Aorta (tissue), 5 donors: ENCODE measurements around the gene TBCK. TPM values are rescaled to one million over a fixed set of nuclear protein-coding genes. Genes with fewer than 3 reads are reported as not detected.

Experiments used
- ATAC-seq: fragments of 200-7000 bp; cut with Tn5 transposase; one replicate; pipeline ENCODE4 v1.9.1; 2022; ENCODE audit warnings: moderate library complexity; ENCODE audit not compliant: low FRiP score
- DNase-seq, 2 donors: peaks; one replicate each; pipeline ENCODE4 v3.0.0-alpha.2; 2020
- H3K27ac ChIP-seq, 2 donors: one replicate each; pipeline ENCODE4 v1.5.1; 2013; ENCODE audit warnings: low read length in 2 of 2, mild to moderate bottlenecking in 2 of 2, moderate library complexity in 2 of 2, control low read depth in 1 of 2, inconsistent platforms in 1 of 2, low read depth in 1 of 2
- H3K27me3 ChIP-seq, 2 donors: one replicate each; pipeline ENCODE4 v1.6.1; 2013; ENCODE audit warnings: control low read depth in 1 of 2, low read length in 1 of 2, mild to moderate bottlenecking in 1 of 2, moderate library complexity in 1 of 2; ENCODE audit not compliant: insufficient read depth in 2 of 2, control insufficient read depth in 1 of 2
- H3K36me3 ChIP-seq, 2 donors: one replicate each; pipeline ENCODE4 v1.6.1; 2013; ENCODE audit warnings: control low read depth in 1 of 2, low read length in 1 of 2, mild to moderate bottlenecking in 1 of 2; ENCODE audit not compliant: insufficient read depth in 2 of 2, control insufficient read depth in 1 of 2
- H3K4me1 ChIP-seq, 2 donors: one replicate each; pipeline ENCODE4 v1.6.1; 2013; ENCODE audit warnings: low read length in 2 of 2, control low read depth in 1 of 2, mild to moderate bottlenecking in 1 of 2, moderate library complexity in 1 of 2; ENCODE audit not compliant: insufficient read depth in 2 of 2, control insufficient read depth in 1 of 2
- H3K4me3 ChIP-seq, 2 donors: one replicate each; pipeline ENCODE4 v1.5.1; 2013; ENCODE audit warnings: low read length in 2 of 2, control low read depth in 1 of 2, mild to moderate bottlenecking in 1 of 2
- H3K9me3 ChIP-seq: one replicate; pipeline ENCODE4 v1.6.1; 2013; ENCODE audit warnings: mild to moderate bottlenecking, low read length; ENCODE audit not compliant: control insufficient read depth
- WGBS, 2 donors: extraction: QIAGEN DNeasy Blood & Tissue Kit; methylation state at CpG; one replicate each; pipeline ENCODE4 v1.1.7; 2013; 5-methylcytosine and 5-hydroxymethylcytosine counted together
- intact Hi-C, 2 donors: fragments of 100-400 bp; cut with DNase I; formaldehyde crosslinking; loops; one replicate each; pipeline versions ENCODE4 v1.14.2 to v1.15.0; 2022
- long read RNA-seq, 2 donors: library from polyadenylated mRNA; unstranded; transcript quantifications; one replicate each; pipeline ENCODE4 v2.0.0, GENCODE V29; 2020 to 2021
- polyA plus RNA-seq, 2 donors: library from polyadenylated mRNA; stranded (reverse); fragments of 200-250 nt; gene quantifications; one replicate each; pipeline ENCODE4 v1.2.3, GENCODE V29; 2013
- total RNA-seq, 2 donors: library from RNA; stranded (reverse); fragmentation: NEBNext Ultra II Directional; extraction: Animal tissue kit (Norgen Biotek cat#: 25700); gene quantifications; one replicate each; pipeline ENCODE4 v1.2.1, GENCODE V29; 2021
- donor health status: healthy with polysubstance abuse.
- donor health status: Bipolar disorder and iron deficiency.
- donor health status: DM: no; HTN: no; CAD: no.
- donor health status: DM: no; HTN: no; CAD: no.
- donor health status: DM: yes; HTN: yes; CAD: no.

Gene TBCK
- total RNA-seq (10 to 100 TPM; 46.8 to 64.1 TPM), polyA plus RNA-seq (10 to 100 TPM in 1 of 2 donors, 1 to 10 TPM in 1; 8.3 to 15.4 TPM)
- long read RNA-seq, donor 1, partial matches to known transcripts: 9 of 23 reads
- long read RNA-seq, donor 1, other reads (novel, unspliced or antisense): 12 of 23 reads
- long read RNA-seq, donor 2, partial matches to known transcripts: 2 of 18 reads
- long read RNA-seq, donor 2, other reads (novel, unspliced or antisense): 11 of 18 reads

DNA sequence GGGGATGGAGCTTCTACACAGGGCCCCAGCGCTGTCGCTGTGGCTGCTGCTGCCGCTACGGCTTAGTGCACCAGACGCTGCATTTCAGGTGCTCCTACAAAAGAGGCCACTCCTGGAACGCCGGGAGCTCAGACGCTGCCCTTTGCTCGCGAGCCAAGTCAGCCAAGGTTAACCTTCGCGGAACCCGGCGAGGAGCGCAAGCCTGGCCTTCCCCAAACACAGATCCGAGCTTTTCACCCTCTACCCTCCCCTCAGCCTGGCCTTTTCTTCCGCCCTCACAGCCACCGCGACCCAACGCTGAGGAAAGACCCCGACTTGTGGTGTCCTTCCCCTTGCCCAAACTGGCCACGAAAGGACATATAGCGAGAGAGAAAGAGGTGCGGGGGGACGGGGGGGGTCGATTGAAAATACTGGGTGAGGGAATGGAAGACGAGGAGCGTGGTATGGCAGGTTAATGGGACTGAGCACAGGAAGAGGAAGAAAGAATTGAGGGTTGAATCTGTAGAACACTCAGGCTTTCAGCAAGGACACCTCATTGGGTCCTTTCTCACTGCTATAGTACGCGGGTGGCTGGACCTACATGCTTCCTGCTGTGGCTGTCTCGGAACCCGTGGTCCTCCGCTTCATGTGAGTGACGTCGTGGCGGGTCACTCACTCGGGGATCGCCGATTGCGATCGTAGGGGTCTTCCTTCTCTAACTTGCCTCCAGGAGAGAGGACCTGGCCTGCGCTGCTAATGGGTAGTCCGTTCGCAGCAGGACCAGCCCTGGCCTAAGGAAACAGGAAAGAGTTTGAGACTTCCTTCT lies at the start of gene TBCK, which contains the start of gene AIMP1:
Gene TBCK (minus strand): TSS at position 242 of the 805 bp plus-strand sequence. CDS start 7,249 bp downstream, outside the sequence.
Gene AIMP1 (plus strand): TSS at position 583 of the 805 bp plus-strand sequence. CDS start 8,460 bp downstream, outside the sequence.
- ATAC-seq (peak; percentile 98), DNase-seq (peak; percentile 94 to 95)
- Histone ChIP-seq H3K27ac (peak within 1 kb of the TSS; percentile 92 to 98), H3K4me1 (peaks cover 0 to 3% of the 10 kb centered on the region in 2 donors), H3K9me3 (no peaks in the 10 kb centered on the region), H3K36me3 (no peaks in the 10 kb centered on the region), H3K27me3 (no peaks in the 10 kb centered on the region), H3K4me3 (peak within 1 kb of the TSS; percentile 60 to 98)
- intact Hi-C loops: loop anchor here (5.0 kb wide), 1 partner anchor 51 kb away; the partner anchor contains the start of gene GIMD1 (in 2 of the 2)
- 0% methylated on average over 44 of the region's 44 CpGs for WGBS, 2 donors

DNA sequence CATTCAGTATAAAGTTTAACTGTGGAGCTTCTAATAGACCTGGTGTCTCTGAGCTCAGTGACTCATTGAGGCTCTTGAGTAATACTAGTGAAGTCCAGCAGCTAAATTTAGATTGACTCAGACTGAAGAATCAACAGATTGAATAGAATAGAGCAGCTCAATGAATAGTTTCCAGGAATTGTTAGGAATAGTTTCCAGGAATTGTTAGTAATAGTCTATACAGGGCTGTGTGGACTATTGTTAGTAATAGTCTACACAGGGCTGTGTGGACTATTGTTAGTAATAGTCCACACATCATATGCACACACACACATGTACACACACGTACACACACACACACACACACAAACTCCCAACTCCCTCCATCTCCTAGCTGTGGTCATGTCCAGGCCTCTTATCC lies 49.6 kb upstream of the TBCK start:
- 20 to 26% methylated on average over 1 of the region's 1 CpG for WGBS, 2 donors
- intact Hi-C loops: loop anchor here (2.0 to 5.0 kb wide), 7 partner anchors 48 to 532 kb away; partner anchors contain the start of genes AIMP1 (in 2 of the 2) and TBCK (in 2 of the 2)
- peaks cover 0 to 10% of the 10 kb centered on the region in 2 donors for H3K4me1 ChIP-seq
- peak; percentile 93 for ATAC-seq
- H3K27ac ChIP-seq: peak overlapping the region; percentile 82 to 92
- H3K4me3 ChIP-seq: no peak overlapping the region
- no peak for DNase-seq
- H3K36me3 ChIP-seq: no peaks in the 10 kb centered on the region
- H3K27me3 ChIP-seq: no peaks in the 10 kb centered on the region
- H3K9me3 ChIP-seq: no peaks in the 10 kb centered on the region

DNA sequence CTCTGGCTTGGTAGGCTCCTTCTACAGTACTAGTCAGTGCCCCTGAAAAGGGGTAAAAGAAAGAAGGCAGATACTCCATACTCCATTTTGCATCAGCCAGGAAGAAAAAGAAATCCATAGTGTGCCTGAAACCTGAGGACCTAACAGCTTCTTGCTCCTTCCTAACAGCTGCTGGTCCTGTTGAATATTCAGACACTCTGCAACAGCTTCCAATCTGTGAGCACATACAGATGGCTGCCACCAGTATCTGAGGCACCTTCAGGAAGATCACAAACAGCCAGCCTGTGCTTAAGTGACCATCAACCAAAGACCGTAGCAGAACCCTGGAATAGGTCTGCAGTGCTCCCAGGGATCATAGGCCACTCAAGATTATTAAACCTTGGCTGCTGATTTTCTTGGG lies 48.3 kb upstream of the TBCK start:
- H3K27me3 ChIP-seq: no peaks in the 10 kb centered on the region
- no peak overlapping the region for H3K4me3 ChIP-seq
- no peaks in the 10 kb centered on the region for H3K36me3 ChIP-seq
- no peaks in the 10 kb centered on the region for H3K9me3 ChIP-seq
- 94 to 100% methylated on average over 1 of the region's 1 CpG for WGBS, 2 donors
- peak overlapping the region in 1 of 2 donors; percentile 59 for H3K27ac ChIP-seq
- ATAC-seq (no peak), DNase-seq (no peak)
- H3K4me1 ChIP-seq: peaks cover 0 to 10% of the 10 kb centered on the region in 2 donors
- intact Hi-C loops: no loop called here

- no peak overlapping the region for H3K27ac ChIP-seq
- H3K4me1 ChIP-seq: peaks cover 0 to 10% of the 10 kb centered on the region in 2 donors
- WGBS, 2 donors: 76 to 80% methylated on average over 3 of the region's 3 CpGs
- no peak for ATAC-seq
- H3K4me3 ChIP-seq: no peak overlapping the region
- no peaks in the 10 kb centered on the region for H3K27me3 ChIP-seq
- H3K36me3 ChIP-seq: no peaks in the 10 kb centered on the region
- H3K9me3 ChIP-seq: no peaks in the 10 kb centered on the region
- no peak for DNase-seq
- intact Hi-C loops: no loop called here
These were observed 46.2 kb upstream of the TBCK start for GRCh38 chr4:106362086-106362825.

DNA sequence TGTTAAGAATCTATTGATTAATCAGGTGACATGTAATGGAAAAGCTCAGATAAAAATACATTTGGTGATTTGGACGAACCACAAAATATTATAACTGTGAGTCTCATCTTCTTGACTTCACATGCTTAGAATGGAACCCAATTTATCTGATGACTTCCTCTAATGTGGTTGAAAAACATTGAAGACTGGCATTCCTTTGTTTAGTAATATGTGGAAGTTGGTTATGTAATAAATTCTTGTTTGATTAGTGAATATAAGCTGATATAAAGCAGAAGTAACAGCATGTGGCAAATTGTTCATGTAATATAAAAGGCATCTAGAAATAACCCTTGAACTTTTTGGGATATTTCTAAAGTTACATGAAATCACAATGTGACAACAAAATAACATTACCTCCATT lies 42.9 kb upstream of the TBCK start:
- H3K4me1 ChIP-seq: no peaks in the 10 kb centered on the region
- 84 to 92% methylated on average over 1 of the region's 1 CpG for WGBS, 2 donors
- no peaks in the 10 kb centered on the region for H3K36me3 ChIP-seq
- H3K27ac ChIP-seq: no peak overlapping the region
- DNase-seq (no peak), ATAC-seq (no peak)
- no peak overlapping the region for H3K4me3 ChIP-seq
- intact Hi-C loops: no loop called here
- no peaks in the 10 kb centered on the region for H3K9me3 ChIP-seq
- H3K27me3 ChIP-seq: no peaks in the 10 kb centered on the region

GRCh38 chr4:106355193-106355592 lies 39.2 kb upstream of the TBCK start:
- no peaks in the 10 kb centered on the region for H3K9me3 ChIP-seq
- 7 to 9% methylated on average over 4 of the region's 4 CpGs for WGBS, 2 donors
- peaks cover 0 to 2% of the 10 kb centered on the region in 2 donors for H3K36me3 ChIP-seq
- H3K4me1 ChIP-seq: no peaks in the 10 kb centered on the region
- ATAC-seq (no peak), DNase-seq (peak in 1 of 2 donors; percentile 46)
- intact Hi-C loops: no loop called here
- peak overlapping the region in 1 of 2 donors; percentile 76 for H3K27ac ChIP-seq
- no peaks in the 10 kb centered on the region for H3K27me3 ChIP-seq
- H3K4me3 ChIP-seq: peak overlapping the region; percentile 32 to 60

GRCh38 chr4:106353786-106354185 lies 37.8 kb upstream of the TBCK start:
- no peak overlapping the region for H3K27ac ChIP-seq
- ATAC-seq (no peak), DNase-seq (no peak)
- no peaks in the 10 kb centered on the region for H3K27me3 ChIP-seq
- no peaks in the 10 kb centered on the region for H3K4me1 ChIP-seq
- intact Hi-C loops: no loop called here
- no peaks in the 10 kb centered on the region for H3K9me3 ChIP-seq
- peaks cover 0 to 2% of the 10 kb centered on the region in 2 donors for H3K36me3 ChIP-seq
- WGBS, 2 donors: 90 to 96% methylated on average over 1 of the region's 1 CpG
- no peak overlapping the region for H3K4me3 ChIP-seq

DNA sequence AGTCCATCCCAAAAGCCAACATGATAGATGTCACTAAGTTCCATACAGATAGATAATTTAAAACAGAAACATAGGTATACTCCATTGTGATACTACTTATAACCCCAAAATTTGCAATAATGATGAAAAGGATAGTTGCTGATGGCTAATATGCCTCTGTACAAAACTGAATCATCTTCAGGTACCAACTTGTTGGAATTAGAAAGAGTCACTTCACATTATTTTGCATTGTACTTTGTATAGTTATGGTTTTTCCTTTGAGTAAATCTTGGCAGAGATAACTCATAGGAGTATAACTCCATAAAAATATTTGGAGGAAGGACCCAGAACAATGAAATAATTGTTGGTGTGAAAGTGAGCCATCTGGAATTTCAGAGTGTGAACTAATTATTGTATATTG lies 35.0 kb upstream of the TBCK start:
- no peaks in the 10 kb centered on the region for H3K4me1 ChIP-seq
- H3K36me3 ChIP-seq: peaks cover 0 to 2% of the 10 kb centered on the region in 2 donors
- ATAC-seq: no peak
- H3K4me3 ChIP-seq: no peak overlapping the region
- H3K27me3 ChIP-seq: no peaks in the 10 kb centered on the region
- intact Hi-C loops: no loop called here
- no peak for DNase-seq
- H3K27ac ChIP-seq: no peak overlapping the region
- H3K9me3 ChIP-seq: no peaks in the 10 kb centered on the region
